GM12874 (cell line): ENCODE results near the gene POLN.

Source experiments
- CTCF ChIP-seq: IDR thresholded peaks from 2 replicates; pipeline ENCODE4 v1.5.1; 2011; ENCODE audit warnings: low read depth, mild to moderate bottlenecking, control low read depth, low read length, moderate library complexity; ENCODE audit not compliant: insufficient read depth

Gene POLN

GRCh38 chr4:2268357-2269205, 26.7 kb upstream of the POLN start:
- no peak for TF ChIP-seq CTCF

GRCh38 chr4:2267841-2268240, 25.9 kb upstream of the POLN start:
- no peak for TF ChIP-seq CTCF

GRCh38 chr4:2267320-2267811, 25.4 kb upstream of the POLN start:
- no peak for TF ChIP-seq CTCF

GRCh38 chr4:2266821-2267220, 24.9 kb upstream of the POLN start:
- TF ChIP-seq CTCF, result no peak

GRCh38 chr4:2266181-2266580, 24.3 kb upstream of the POLN start:
- no peak for TF ChIP-seq CTCF

GRCh38 chr4:2265113-2266110, 23.5 kb upstream of the POLN start:
- no peak for TF ChIP-seq CTCF

GRCh38 chr4:2264481-2265041, 22.6 kb upstream of the POLN start:
- no peak for TF ChIP-seq CTCF
